ENCODE results near the gene WDR88.

- no peak for TF ChIP-seq CTCF (IDR thresholded peaks at IDR 0.05)
- TF ChIP-seq POLR2A (IDR thresholded peaks at IDR 0.05): no peak
Observed at GRCh38 chr19:33111587-33111986, 20.3 kb upstream of the WDR88 start.
